Esophagus muscularis mucosa (tissue), 4 donors: ENCODE results near the gene ZNF784. TPM values are rescaled to one million over a fixed set of nuclear protein-coding genes. Genes with fewer than 3 reads are reported as not detected.

Experiments used
- DNase-seq: peaks from one replicate; pipeline ENCODE4 v3.0.0-alpha.2; 2017; ENCODE audit errors: extremely low spot score
- H3K27ac ChIP-seq, 4 donors: fragments of 200-600 bp; sonication (generic); replicated peaks in 1 of 4; 1 replicate in 3 of 4; 2 replicates in 1 of 4; pipeline ENCODE4 v1.5.1; 2016 to 2019; ENCODE audit warnings: mild to moderate bottlenecking in 1 of 4
- H3K27me3 ChIP-seq, 4 donors: fragments of 200-600 bp; sonication (generic); one replicate each; pipeline versions ENCODE4 v1.5.1 to v1.6.0; 2016 to 2019
- H3K36me3 ChIP-seq, 4 donors: fragments of 200-600 bp; sonication (generic); one replicate each; pipeline ENCODE4 v1.5.1; 2016 to 2019
- H3K4me1 ChIP-seq, 4 donors: fragments of 200-600 bp; sonication (generic); one replicate each; pipeline ENCODE4 v1.5.1; 2016 to 2019
- H3K4me3 ChIP-seq, 4 donors: fragments of 200-600 bp; sonication (generic); 1 replicate in 2 of 4; 2 replicates in 2 of 4; pipeline ENCODE4 v1.5.1; 2016 to 2019; ENCODE audit warnings: mild to moderate bottlenecking in 4 of 4, moderate library complexity in 1 of 4
- H3K9me3 ChIP-seq, 4 donors: fragments of 200-600 bp; sonication (generic); 1 replicate in 3 of 4; 2 replicates in 1 of 4; pipeline ENCODE4 v1.5.1; 2016 to 2019
- EP300 ChIP-seq: sonication (generic); formaldehyde crosslinking; IDR thresholded peaks from one replicate; pipeline ENCODE4 v1.6.1; 2017; ENCODE audit warnings: antibody characterized with exemption
- POLR2A ChIP-seq: fragments of 450-650 bp; IDR thresholded peaks from one replicate; pipeline ENCODE4 v1.6.1; 2017; ENCODE audit warnings: antibody characterized with exemption, moderate library complexity, mild to moderate bottlenecking, low read depth
- POLR2AphosphoS5 ChIP-seq, 2 donors: sonication (generic); formaldehyde crosslinking; IDR thresholded peaks; one replicate each; pipeline ENCODE4 v1.6.1; 2017; ENCODE audit warnings: antibody characterized with exemption in 2 of 2
- WGBS: methylation state at CpG from one replicate; pipeline ENCODE4 v1.1.5; 2018; 5-methylcytosine and 5-hydroxymethylcytosine counted together
- intact Hi-C: fragments of 100-400 bp; cut with DNase I; formaldehyde crosslinking; loops from one replicate; pipeline ENCODE4 v1.15.1; 2023
- total RNA-seq, 4 donors: library from RNA; depleted of rRNA; stranded (reverse); fragments of >200 nt; gene quantifications; one replicate each; pipeline versions ENCODE4 v1.1.0 to v1.2.1, GENCODE V29; 2016
- TF ChIP-seq, protein P1 (sequence below), 3 experiments: fragments of 200-600 bp in 2 of 3; fragments of 450-650 bp in 1 of 3; sonication (generic) in 2 of 3; IDR thresholded peaks; one replicate each; pipeline ENCODE4 v1.5.1; 2017 to 2019; ENCODE audit warnings: antibody characterized with exemption in 3 of 3, mild to moderate bottlenecking in 2 of 3, moderate library complexity in 1 of 3

ZNF784 gene
- total RNA-seq, 4 donors from 2014 or later, result 2.5 to 6.3 (median 4.0) TPM

DNA sequence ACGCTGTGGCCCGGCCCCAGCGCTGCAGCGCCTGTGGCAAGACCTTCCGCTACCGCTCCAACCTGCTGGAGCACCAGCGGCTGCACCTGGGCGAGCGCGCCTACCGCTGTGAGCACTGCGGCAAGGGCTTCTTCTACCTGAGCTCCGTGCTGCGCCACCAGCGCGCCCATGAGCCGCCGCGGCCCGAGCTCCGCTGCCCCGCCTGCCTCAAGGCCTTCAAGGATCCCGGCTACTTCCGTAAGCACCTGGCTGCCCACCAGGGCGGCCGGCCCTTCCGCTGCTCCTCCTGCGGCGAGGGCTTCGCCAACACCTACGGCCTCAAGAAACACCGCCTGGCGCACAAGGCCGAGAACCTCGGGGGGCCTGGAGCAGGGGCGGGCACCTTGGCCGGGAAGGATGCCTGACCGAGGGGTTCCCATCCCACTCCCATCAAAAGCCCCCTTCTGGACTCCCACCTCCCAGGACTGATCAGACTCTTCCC, 7.9 kb downstream of the ZNF784 start:
- DNase-seq, result no peak
- H3K4me3 ChIP-seq, result no peak overlapping the region
- H3K27me3 ChIP-seq, result no peaks in the 10 kb centered on the region
- TF ChIP-seq EP300, result no peak
- no peak for TF ChIP-seq POLR2A
- intact Hi-C loops, result no loop called here
- H3K36me3 ChIP-seq, result peaks cover 26 to 67% (median 49%) of the 10 kb centered on the region in 4 donors
- no peaks in the 10 kb centered on the region for H3K9me3 ChIP-seq
- peaks cover 5 to 41% (median 34%) of the 10 kb centered on the region in 4 donors for H3K4me1 ChIP-seq
- H3K27ac ChIP-seq, result no peak overlapping the region
- WGBS, result 96% methylated on average over 34 of the region's 38 CpGs

DNA sequence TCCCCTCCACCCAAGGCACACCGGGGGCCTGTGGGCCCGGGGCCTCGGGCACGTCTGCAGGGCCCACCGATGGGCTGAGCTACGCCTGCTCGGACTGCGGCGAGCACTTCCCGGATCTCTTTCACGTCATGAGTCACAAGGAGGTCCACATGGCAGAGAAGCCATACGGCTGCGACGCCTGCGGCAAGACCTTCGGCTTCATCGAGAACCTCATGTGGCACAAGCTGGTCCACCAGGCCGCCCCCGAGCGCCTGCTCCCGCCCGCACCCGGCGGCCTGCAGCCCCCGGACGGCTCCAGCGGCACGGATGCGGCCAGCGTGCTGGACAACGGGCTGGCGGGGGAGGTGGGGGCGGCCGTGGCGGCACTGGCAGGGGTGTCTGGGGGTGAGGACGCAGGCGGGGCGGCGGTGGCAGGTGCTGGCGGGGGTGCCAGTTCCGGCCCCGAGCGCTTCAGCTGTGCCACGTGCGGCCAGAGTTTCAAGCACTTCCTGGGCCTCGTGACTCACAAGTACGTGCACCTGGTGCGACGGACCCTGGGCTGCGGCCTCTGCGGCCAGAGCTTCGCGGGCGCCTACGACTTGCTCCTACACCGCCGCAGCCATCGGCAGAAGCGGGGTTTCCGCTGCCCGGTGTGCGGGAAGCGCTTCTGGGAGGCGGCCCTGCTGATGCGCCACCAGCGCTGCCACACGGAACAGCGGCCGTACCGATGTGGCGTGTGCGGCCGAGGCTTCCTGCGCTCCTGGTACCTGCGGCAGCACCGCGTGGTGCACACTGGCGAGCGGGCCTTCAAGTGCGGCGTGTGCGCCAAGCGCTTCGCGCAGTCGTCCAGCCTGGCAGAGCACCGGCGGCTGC, 8.6 kb downstream of the ZNF784 start:
- H3K27ac ChIP-seq, result no peak overlapping the region
- TF ChIP-seq POLR2AphosphoS5 (IDR thresholded peaks at IDR 0.05) (no peak), POLR2A (no peak), EP300 (no peak)
- TF ChIP-seq, protein P1, sequence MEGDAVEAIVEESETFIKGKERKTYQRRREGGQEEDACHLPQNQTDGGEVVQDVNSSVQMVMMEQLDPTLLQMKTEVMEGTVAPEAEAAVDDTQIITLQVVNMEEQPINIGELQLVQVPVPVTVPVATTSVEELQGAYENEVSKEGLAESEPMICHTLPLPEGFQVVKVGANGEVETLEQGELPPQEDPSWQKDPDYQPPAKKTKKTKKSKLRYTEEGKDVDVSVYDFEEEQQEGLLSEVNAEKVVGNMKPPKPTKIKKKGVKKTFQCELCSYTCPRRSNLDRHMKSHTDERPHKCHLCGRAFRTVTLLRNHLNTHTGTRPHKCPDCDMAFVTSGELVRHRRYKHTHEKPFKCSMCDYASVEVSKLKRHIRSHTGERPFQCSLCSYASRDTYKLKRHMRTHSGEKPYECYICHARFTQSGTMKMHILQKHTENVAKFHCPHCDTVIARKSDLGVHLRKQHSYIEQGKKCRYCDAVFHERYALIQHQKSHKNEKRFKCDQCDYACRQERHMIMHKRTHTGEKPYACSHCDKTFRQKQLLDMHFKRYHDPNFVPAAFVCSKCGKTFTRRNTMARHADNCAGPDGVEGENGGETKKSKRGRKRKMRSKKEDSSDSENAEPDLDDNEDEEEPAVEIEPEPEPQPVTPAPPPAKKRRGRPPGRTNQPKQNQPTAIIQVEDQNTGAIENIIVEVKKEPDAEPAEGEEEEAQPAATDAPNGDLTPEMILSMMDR (IDR thresholded peaks at IDR 0.05), result no peak
- peaks cover 11 to 48% (median 41%) of the 10 kb centered on the region in 4 donors for H3K4me1 ChIP-seq
- no peak overlapping the region for H3K4me3 ChIP-seq
- no peak for DNase-seq
- H3K36me3 ChIP-seq, result peaks cover 26 to 61% (median 48%) of the 10 kb centered on the region in 4 donors
- intact Hi-C loops, result no loop called here
- WGBS, result 97% methylated on average over 38 of the region's 88 CpGs
- no peaks in the 10 kb centered on the region for H3K27me3 ChIP-seq
- H3K9me3 ChIP-seq, result no peaks in the 10 kb centered on the region

DNA sequence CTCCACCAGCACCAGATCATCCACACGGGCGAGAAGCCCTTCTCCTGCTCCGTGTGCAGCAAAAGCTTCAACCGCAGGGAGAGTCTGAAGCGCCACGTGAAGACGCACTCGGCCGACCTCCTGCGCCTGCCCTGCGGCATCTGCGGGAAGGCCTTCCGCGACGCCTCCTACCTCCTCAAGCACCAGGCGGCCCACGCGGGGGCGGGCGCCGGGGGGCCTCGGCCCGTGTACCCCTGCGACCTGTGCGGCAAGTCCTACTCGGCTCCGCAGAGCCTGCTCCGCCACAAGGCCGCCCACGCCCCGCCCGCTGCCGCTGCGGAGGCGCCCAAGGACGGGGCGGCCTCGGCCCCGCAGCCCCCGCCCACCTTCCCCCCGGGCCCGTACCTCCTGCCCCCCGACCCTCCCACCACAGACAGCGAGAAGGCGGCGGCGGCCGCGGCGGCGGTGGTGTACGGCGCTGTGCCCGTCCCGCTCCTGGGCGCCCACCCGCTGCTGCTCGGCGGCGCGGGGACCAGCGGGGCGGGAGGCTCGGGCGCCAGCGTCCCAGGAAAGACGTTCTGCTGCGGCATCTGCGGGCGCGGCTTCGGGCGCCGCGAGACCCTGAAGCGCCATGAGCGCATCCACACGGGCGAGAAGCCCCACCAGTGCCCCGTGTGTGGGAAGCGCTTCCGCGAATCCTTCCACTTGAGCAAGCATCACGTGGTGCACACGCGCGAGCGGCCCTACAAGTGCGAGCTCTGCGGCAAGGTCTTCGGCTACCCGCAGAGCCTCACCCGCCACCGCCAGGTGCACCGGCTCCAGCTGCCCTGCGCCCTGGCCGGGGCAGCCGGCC, 9.4 kb downstream of the ZNF784 start:
- no peak for DNase-seq
- Histone ChIP-seq H3K9me3 (no peaks in the 10 kb centered on the region), H3K4me1 (peaks cover 15 to 43% (median 41%) of the 10 kb centered on the region in 4 donors), H3K27ac (no peak overlapping the region), H3K4me3 (no peak overlapping the region), H3K27me3 (no peaks in the 10 kb centered on the region), H3K36me3 (peaks cover 26 to 63% (median 49%) of the 10 kb centered on the region in 4 donors)
- 96% methylated on average over 48 of the region's 98 CpGs for WGBS
- intact Hi-C loops, result no loop called here
- TF ChIP-seq POLR2A, result no peak
- TF ChIP-seq POLR2AphosphoS5 (IDR thresholded peaks at IDR 0.05), result no peak
- TF ChIP-seq EP300, result no peak
- TF ChIP-seq, protein P1 (IDR thresholded peaks at IDR 0.05), result no peak

DNA sequence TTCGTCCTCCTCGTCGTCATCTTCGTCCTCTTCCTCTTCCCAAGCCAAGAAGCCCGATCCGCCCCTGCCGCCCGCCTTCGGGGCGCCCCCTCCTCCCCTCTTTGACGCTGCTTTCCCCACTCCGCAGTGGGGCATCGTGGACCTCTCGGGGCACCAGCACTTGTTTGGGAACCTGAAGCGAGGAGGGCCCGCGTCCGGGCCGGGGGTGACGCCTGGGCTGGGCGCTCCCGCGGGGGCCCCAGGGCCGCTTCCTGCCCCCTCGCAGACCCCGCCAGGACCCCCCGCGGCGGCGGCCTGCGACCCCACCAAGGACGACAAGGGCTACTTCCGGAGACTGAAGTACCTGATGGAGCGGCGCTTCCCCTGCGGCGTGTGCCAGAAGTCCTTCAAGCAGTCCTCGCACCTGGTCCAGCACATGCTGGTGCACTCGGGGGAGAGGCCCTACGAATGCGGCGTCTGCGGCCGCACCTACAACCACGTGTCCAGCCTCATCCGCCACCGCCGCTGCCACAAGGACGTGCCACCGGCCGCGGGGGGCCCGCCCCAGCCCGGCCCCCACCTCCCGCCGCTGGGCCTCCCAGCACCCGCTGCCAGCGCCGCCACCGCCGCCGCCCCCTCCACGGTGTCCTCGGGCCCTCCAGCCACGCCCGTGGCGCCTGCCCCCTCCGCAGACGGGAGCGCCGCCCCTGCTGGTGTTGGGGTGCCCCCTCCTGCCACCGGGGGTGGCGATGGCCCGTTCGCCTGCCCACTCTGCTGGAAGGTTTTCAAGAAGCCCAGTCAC, 10.2 kb downstream of the ZNF784 start:
- Histone ChIP-seq H3K4me3 (no peak overlapping the region), H3K9me3 (no peaks in the 10 kb centered on the region), H3K36me3 (peaks cover 26 to 71% (median 57%) of the 10 kb centered on the region in 4 donors), H3K27me3 (no peaks in the 10 kb centered on the region), H3K4me1 (peaks cover 15 to 41% (median 33%) of the 10 kb centered on the region in 4 donors), H3K27ac (no peak overlapping the region)
- WGBS, result 92% methylated on average over 43 of the region's 75 CpGs
- intact Hi-C loops, result no loop called here
- TF ChIP-seq EP300 (no peak), POLR2AphosphoS5 (IDR thresholded peaks at IDR 0.05) (no peak), POLR2A (no peak)
- TF ChIP-seq, protein P1 (IDR thresholded peaks at IDR 0.05), result no peak
- DNase-seq, result no peak
